Measurements from ENCODE around the gene RASAL1. TPM values are rescaled to one million over a fixed set of nuclear protein-coding genes. Genes with fewer than 3 reads are reported as not detected.

RASAL1 gene
- total RNA-seq, 1 donor from 2014 or later, result 11.0 TPM

DNA sequence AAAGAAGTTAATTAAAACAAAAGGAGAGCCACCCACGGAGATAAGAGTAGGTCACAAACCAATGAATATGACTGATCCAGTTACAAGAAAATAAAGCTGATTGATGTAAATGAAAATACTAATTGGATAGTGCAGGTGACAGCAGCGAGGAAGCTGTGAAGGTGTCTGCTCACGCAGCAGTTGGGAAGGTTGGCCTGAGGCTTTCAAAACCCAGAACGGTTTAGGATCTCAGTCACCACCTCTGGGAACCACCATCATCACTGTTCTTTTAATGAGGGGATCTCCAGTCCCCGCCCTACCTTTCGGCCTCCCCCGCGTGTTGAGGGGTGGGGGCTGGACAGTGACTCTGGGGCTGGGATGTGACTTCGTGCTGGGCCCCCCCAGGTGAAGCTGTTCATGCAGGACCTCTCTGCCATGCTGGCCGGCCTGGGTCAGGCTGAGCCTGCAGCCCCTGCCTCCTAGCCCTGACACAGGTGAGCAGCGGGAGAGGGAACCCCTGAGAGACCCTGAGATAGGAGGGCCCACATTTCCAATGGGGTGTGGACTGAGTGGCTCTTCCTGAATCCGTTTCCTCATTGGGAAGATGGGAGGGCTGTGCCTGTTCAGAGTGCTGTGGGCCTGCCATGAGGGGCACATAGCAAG is 21.8 kb upstream of the RASAL1 start:
- no peak overlapping the region for H3K4me3 ChIP-seq
- H3K36me3 ChIP-seq, result peaks cover 0 to 45% of the 10 kb centered on the region in 2 donors
- intact Hi-C loops (cut with DNase I), result loop anchor here (10.0 kb wide), 1 partner anchor 1427 kb away; no protein-coding TSS in a partner anchor
- DNase-seq (ENCODE audit: extremely low spot score in 2 of 2), result no peak
- H3K27ac ChIP-seq, result no peak overlapping the region
- H3K9me3 ChIP-seq, result no peaks in the 10 kb centered on the region
- peaks cover 25% of the 10 kb centered on the region for H3K4me1 ChIP-seq
- no peak for TF ChIP-seq POLR2A (IDR thresholded peaks at IDR 0.05)
- TF ChIP-seq POLR2AphosphoS5 (IDR thresholded peaks at IDR 0.05; ENCODE audit: insufficient read depth in 1 of 2, low read depth in 1 of 2), result no peak
- TF ChIP-seq, protein P1, sequence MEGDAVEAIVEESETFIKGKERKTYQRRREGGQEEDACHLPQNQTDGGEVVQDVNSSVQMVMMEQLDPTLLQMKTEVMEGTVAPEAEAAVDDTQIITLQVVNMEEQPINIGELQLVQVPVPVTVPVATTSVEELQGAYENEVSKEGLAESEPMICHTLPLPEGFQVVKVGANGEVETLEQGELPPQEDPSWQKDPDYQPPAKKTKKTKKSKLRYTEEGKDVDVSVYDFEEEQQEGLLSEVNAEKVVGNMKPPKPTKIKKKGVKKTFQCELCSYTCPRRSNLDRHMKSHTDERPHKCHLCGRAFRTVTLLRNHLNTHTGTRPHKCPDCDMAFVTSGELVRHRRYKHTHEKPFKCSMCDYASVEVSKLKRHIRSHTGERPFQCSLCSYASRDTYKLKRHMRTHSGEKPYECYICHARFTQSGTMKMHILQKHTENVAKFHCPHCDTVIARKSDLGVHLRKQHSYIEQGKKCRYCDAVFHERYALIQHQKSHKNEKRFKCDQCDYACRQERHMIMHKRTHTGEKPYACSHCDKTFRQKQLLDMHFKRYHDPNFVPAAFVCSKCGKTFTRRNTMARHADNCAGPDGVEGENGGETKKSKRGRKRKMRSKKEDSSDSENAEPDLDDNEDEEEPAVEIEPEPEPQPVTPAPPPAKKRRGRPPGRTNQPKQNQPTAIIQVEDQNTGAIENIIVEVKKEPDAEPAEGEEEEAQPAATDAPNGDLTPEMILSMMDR (IDR thresholded peaks at IDR 0.05), result no peak
- H3K27me3 ChIP-seq, result no peaks in the 10 kb centered on the region

DNA sequence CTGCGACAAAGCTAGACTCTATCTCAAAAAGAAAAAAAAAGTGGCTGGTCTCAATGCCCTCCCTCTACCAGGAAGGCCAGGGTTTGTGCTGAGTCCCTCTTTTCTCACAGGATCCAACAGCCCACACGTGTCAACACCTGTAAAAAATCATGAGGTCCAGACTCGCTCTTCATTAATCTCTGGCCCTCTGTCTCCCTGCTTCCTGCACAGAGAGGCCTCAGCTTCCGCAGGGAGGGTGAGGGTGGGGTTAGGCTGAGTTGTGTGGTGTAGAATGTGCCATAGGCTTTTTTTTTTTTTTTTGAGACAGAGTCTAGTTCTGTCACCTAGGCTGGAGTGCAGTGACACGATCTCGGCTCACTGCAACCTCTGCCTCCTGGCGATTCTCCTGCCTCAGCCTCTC is 20.1 kb upstream of the RASAL1 start:
- Histone ChIP-seq H3K27ac (no peak overlapping the region), H3K4me1 (peaks cover 27% of the 10 kb centered on the region), H3K4me3 (no peak overlapping the region), H3K27me3 (no peaks in the 10 kb centered on the region), H3K9me3 (no peaks in the 10 kb centered on the region), H3K36me3 (peaks cover 0 to 30% of the 10 kb centered on the region in 2 donors)
- TF ChIP-seq, protein P1 (IDR thresholded peaks at IDR 0.05), result no peak
- no peak for TF ChIP-seq POLR2A (IDR thresholded peaks at IDR 0.05)
- no peak for TF ChIP-seq POLR2AphosphoS5 (IDR thresholded peaks at IDR 0.05; ENCODE audit: insufficient read depth in 1 of 2, low read depth in 1 of 2)
- intact Hi-C loops (cut with DNase I), result loop anchor here (10.0 kb wide), 1 partner anchor 1429 kb away; no protein-coding TSS in a partner anchor
- no peak for DNase-seq (ENCODE audit: extremely low spot score in 2 of 2)

DNA sequence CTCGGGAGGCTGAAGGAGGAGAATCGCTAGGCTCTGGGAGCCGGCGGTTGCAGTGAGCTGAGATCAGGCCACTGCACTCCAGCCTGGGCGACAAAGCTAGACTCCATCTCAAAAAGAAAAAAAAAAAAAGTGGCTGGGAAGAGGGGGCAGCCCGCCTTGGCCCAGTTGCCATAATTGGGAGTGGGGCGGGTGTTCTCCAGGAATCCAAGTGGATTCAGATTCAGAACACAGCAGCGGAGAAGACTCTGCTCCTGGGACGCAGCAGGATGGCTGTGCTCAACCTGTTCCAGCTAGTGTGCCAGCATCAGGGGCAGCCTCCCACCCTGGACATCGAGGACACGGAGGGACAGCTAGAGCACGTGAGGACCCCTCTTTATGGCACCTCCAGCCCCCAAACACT is 19.5 kb upstream of the RASAL1 start:
- Histone ChIP-seq H3K9me3 (no peaks in the 10 kb centered on the region), H3K27ac (no peak overlapping the region), H3K4me3 (no peak overlapping the region), H3K4me1 (peaks cover 27% of the 10 kb centered on the region), H3K36me3 (peaks cover 0 to 24% of the 10 kb centered on the region in 2 donors), H3K27me3 (no peaks in the 10 kb centered on the region)
- no peak for TF ChIP-seq POLR2AphosphoS5 (IDR thresholded peaks at IDR 0.05; ENCODE audit: insufficient read depth in 1 of 2, low read depth in 1 of 2)
- no peak for DNase-seq (ENCODE audit: extremely low spot score in 2 of 2)
- intact Hi-C loops (cut with DNase I), result loop anchor here (10.0 kb wide), 1 partner anchor 1430 kb away; no protein-coding TSS in a partner anchor

DNA sequence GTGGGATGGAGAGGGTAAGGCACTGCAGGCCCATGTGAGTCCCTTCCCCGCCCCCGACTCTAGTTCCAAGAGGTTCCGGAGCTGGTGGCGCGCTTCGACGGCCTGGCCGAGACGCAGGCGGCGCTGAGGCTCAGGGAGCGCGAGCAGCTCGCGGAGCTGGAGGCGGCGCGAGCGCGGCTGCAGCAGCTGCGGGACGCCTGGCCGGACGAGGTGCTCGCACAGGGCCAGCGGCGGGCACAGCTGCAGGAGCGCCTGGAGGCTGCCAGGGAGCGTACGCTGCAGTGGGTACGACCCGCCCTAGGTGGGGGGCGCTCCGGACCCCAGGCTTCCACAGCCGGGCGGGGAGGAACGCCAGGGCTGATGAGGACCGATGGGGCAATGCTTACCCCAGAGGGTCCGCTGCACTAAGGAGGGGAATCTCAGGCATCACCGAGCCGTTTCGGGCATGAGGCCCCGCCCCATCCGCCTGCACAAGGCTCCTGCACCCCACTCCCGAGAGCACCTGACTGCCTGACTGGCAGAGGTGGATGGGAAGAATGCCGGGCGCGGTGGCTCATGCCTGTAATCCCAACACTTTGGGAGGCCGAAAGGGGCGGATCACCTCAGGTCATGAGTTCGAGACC is 18.9 kb upstream of the RASAL1 start:
- Histone ChIP-seq H3K4me1 (peaks cover 33% of the 10 kb centered on the region), H3K36me3 (peaks cover 0 to 18% of the 10 kb centered on the region in 2 donors), H3K27me3 (no peaks in the 10 kb centered on the region), H3K4me3 (peak overlapping the region in 1 of 2 donors; percentile 11), H3K27ac (no peak overlapping the region), H3K9me3 (no peaks in the 10 kb centered on the region)
- intact Hi-C loops (cut with DNase I), result loop anchor here (10.0 kb wide), 1 partner anchor 1430 kb away; no protein-coding TSS in a partner anchor
- no peak for DNase-seq (ENCODE audit: extremely low spot score in 2 of 2)
- TF ChIP-seq, protein P1 (IDR thresholded peaks at IDR 0.05), result no peak
- TF ChIP-seq POLR2A (IDR thresholded peaks at IDR 0.05) (no peak), POLR2AphosphoS5 (IDR thresholded peaks at IDR 0.05; ENCODE audit: insufficient read depth in 1 of 2, low read depth in 1 of 2) (no peak)

- peaks cover 0 to 4% of the 10 kb centered on the region in 2 donors for H3K36me3 ChIP-seq
- no peaks in the 10 kb centered on the region for H3K27me3 ChIP-seq
- no peaks in the 10 kb centered on the region for H3K9me3 ChIP-seq
- peaks cover 36% of the 10 kb centered on the region for H3K4me1 ChIP-seq
- peak overlapping the region; percentile 40 to 41 for H3K4me3 ChIP-seq
- H3K27ac ChIP-seq, result no peak overlapping the region
- intact Hi-C loops (cut with DNase I), result loop anchor here (10.0 kb wide), 1 partner anchor 1432 kb away; no protein-coding TSS in a partner anchor
- DNase-seq (ENCODE audit: extremely low spot score in 2 of 2), result no peak
- TF ChIP-seq, protein P1 (IDR thresholded peaks at IDR 0.05), result peak in 1 of 3 experiments; percentile 51
- no peak for TF ChIP-seq POLR2A (IDR thresholded peaks at IDR 0.05)
Measured at GRCh38 chr12:113152835-113153814, 17.6 kb upstream of the RASAL1 start.
